Measurements from ENCODE around the gene CASK.
"Not testable (repeated sequence)": the region's sequence is repeated elsewhere in the genome, so short reads cannot be mapped to it uniquely, and the experiment has no call there.

CASK gene

GRCh38 chrX:41689711-41690110 lies 233.6 kb downstream of the CASK start:
- no peak for DNase-seq (ENCODE audit: low read depth)

GRCh38 chrX:41688835-41689234 lies 234.5 kb downstream of the CASK start, which contains the start of gene GPR34:
TSS of gene GPR34 (plus strand) at chrX:41688973. CDS start at chrX:41695634, 6,661 bp downstream.
- DNase-seq (ENCODE audit: low read depth) = no peak

GRCh38 chrX:41688156-41688555 lies 235.2 kb downstream of the CASK start:
- DNase-seq (ENCODE audit: low read depth) = no peak

DNA sequence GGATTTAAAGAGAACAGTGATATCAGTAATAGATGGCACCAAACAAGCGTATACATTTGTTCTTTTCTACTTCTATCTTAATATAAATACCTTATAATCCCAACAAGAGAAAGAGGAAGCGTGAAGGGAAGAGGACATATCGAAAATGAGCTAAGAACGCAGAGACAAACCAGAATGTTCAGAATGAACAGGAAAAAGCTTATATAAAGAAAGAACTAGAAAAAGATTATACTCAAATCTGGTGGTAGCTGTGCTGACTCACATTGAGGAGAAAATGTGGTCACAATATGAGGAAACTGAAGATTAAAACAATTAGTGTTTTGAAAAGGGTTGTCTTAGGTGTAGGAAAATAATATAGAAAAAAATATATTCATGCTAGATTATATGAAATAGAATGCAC lies 236.6 kb downstream of the CASK start:
- DNase-seq (ENCODE audit: low read depth) = no peak

DNA sequence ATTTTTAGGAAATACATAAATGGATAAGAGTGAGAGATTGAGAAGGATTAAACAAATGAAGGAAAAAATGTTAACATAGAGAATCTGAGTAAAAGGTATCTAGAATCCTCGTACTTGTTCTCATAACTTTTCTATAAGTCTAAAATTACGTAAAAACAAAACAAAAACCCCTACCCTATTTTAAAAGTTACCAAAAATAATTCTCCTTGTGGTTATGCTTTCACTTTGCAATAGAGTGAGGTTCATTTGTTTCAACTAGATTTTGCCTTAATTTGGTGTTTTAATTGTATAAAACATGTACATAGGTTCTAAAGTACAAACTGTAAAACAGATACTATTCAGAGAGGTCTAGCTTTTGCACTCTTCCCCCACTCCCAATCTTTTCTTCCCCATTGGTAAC lies 238.4 kb downstream of the CASK start:
- no peak for DNase-seq (ENCODE audit: low read depth)

DNA sequence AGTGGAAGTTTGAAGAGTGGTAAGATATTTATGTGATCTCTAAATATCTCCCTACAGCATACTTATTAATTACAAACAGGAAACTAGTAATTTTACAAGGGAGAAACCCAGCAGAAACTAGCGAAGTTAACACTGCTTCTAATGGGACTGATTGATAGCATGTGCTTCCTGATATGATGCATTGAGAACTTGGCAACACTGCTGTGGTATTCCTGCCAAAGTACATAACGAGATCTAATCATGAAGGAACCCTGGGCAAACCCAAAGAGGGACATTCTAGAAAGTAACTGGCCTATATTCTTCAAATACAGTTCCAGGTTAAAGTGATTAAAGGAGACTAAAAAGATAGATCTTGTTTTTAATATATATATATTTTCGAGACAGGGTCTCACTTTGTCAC lies 239.2 kb downstream of the CASK start:
- no peak for DNase-seq (ENCODE audit: low read depth)

GRCh38 chrX:41677183-41678060 lies 245.9 kb downstream of the CASK start:
- no peak for DNase-seq (ENCODE audit: low read depth)

DNA sequence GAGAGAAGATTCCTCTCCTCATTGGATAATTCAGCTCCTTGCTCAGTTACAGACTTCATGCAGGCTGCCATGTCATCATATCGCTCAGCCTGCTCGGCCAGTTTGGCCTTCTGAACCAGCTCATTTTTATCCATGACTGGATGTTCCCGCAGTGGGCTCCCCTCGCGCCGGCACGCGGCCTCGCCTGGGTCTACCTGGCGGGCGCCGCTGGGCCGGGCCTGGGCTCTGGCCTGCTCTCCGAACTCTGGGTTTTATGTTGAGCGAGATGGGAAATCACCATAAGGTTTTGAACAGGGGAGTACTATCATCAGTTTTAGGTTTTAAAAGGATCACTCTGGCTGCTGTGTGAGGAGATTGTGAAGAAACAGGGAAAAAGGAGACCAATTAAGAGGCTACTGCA lies 247.0 kb downstream of the CASK start:
- DNase-seq (ENCODE audit: low read depth) = not testable (repeated sequence)

DNA sequence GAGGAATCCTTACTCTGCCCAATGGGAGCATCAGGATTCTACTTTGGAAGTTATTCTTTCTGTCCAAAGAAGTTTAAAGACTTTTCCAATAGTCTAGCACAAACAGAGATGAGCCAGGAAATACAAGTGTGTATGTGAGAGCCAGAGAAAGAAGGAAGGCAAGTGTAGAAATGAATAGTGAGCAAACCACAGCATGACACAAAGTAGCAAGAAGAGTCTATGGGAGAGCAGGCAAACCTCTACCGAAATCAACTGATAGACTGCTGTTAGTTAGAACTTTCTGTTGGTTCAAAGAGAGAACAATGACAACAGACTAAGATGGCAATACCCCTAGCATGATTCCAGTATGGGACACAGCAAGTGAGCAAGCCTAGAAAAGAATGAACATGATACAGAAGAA lies 250.7 kb downstream of the CASK start:
- DNase-seq (ENCODE audit: low read depth) = no peak

DNA sequence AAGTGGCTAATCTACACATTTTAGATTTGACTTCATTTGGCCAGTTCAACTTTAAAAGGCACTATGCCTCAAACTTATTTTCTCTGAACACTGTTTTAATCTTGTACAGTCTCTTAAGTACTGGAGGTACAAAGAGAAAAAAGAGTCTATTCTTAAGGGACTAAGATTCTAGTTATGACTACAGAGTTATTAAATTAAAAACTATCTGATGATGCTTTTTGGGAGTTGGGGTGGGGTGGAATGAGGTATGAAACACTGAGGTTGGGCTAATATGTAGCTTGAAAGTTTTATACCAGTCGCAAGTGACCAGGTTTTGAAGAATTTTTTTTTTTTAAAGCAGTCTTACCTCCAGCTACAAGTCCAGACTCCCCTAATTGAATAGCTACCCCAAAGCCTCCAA lies 252.3 kb downstream of the CASK start:
- no peak for DNase-seq (ENCODE audit: low read depth)

- no peak for DNase-seq (ENCODE audit: low read depth)
Measured at GRCh38 chrX:41670112-41670511, 253.2 kb downstream of the CASK start.

DNA sequence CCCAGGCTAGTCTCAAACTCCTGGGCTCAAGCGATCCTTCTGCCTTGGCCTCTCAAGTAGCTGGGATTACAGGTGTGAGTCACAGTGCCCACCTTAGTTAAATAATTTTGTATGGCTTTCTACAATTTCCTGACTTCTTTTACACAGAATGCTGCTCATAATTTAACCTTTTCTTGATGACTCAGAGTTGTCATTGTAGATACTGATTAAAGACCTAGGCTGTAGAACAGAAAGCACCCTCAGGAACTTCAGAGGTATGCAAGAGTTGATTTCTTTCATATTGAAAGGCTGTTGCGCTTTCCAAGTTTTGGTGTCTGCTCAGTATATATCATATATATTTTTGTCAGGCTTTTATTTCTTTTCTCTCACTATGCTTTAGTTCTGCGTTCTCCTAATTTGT lies 255.7 kb downstream of the CASK start:
- no peak for DNase-seq (ENCODE audit: low read depth)

GRCh38 chrX:41666251-41666650 lies 257.1 kb downstream of the CASK start:
- DNase-seq (ENCODE audit: low read depth) = no peak

GRCh38 chrX:41665686-41666085 lies 257.7 kb downstream of the CASK start:
- no peak for DNase-seq (ENCODE audit: low read depth)

GRCh38 chrX:41664908-41665307 lies 258.4 kb downstream of the CASK start:
- no peak for DNase-seq (ENCODE audit: low read depth)

- DNase-seq (ENCODE audit: low read depth) = no peak
Measured at GRCh38 chrX:41664375-41664901, 258.9 kb downstream of the CASK start.

- no peak for DNase-seq (ENCODE audit: low read depth)
Measured at GRCh38 chrX:41661366-41662095, 261.8 kb downstream of the CASK start.

DNA sequence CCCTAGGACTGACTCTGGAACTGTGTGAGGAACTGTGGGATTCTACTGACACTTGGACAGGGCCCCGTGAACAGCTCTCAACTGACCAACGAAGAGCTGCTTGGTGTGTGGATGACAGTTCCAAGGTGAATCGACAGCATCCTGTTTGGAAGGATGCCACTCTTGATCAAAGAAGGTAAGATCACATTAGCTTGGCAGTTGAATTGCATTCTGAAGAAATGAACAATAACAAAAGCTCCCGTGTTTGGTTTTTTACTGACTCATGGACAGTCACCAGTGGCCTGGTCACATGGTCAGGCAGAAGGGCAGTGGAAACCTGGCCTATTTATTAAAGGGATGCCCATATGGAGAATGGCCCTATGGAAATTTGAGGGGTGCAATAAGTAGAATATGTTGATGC lies 267.7 kb downstream of the CASK start:
- no peak for DNase-seq (ENCODE audit: low read depth)

DNA sequence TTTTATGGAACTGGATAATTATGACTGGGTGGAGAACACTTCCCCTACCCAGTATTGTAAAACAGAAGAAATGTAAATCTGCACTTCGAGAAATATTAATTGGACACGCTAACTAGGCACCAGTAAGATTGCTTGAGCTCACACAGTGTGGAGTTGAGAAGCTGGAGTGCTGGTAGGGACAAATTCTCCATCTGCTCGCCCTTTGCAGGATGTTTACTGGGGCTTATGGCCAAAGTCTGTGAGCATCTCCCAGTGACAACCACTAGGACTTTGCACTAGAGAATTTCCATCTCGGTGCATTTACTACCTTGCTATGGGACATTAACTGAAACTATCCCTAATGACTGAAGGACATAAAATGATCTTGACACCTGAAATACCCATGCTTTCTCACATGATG lies 268.3 kb downstream of the CASK start:
- no peak for DNase-seq (ENCODE audit: low read depth)

DNA sequence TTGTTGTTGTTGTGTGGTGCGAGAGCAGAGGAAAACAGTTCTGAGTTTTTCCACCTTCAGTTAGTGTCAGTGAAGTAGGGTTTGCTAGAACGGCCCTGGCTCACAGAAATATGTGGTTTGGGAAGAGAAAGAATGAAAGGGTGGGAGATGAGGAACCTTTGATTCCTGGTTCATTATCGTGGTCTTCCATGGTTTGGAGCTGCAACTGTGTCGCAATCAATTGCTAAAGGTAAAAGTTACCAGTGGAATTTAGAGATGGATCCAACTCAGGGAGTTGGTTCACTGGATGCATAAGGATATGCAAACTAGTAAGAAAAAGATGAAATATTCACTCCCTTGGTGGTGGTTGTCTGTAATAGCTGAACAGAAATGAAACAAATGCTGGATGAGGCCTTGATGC lies 270.2 kb downstream of the CASK start:
- no peak for DNase-seq (ENCODE audit: low read depth)

DNA sequence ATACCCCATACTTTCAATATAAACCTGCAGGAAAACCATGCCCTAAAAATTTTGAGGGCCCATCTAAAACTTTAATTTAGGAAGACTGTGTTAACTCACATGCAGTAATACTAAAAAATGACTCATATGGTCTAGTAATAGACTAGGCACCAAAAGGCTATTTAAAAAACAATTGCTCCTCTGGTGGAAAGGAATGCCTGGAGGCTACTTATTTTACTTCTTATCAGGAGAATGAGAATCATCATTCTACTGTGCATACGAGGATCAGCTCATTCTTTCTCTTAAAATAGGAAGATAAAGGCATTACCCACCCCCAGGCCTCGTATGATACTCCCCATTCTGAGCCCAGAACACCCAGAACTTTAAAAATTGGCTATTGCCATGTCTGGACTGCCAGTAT lies 277.2 kb downstream of the CASK start:
- DNase-seq (ENCODE audit: low read depth) = not testable (repeated sequence)

GRCh38 chrX:41634284-41634683 lies 289.1 kb downstream of the CASK start:
- DNase-seq (ENCODE audit: low read depth) = peak; percentile 22

GRCh38 chrX:41630091-41630490 lies 293.3 kb downstream of the CASK start:
- no peak for DNase-seq (ENCODE audit: low read depth)

All from stromal cell of bone marrow (primary cell).